Spleen (tissue), 11 donors: ENCODE results near the gene DCST1. TPM values are rescaled to one million over a fixed set of nuclear protein-coding genes. Genes with fewer than 3 reads are reported as not detected.

ENCODE experiments used
- DNase-seq: peaks from one replicate; pipeline ENCODE4 v3.0.0-alpha.2; 2020
- H3K27ac ChIP-seq, 8 donors: fragments of 200-600 bp; sonication (generic) in 7 of 8; 1 replicate in 4 of 8; 2 replicates in 4 of 8; pipeline versions ENCODE4 v1.5.0 to v1.8.0; 2016 to 2021; ENCODE audit warnings: inconsistent platforms in 4 of 8, mild to moderate bottlenecking in 4 of 8, moderate library complexity in 1 of 8
- H3K27me3 ChIP-seq, 7 donors: fragments of 200-600 bp; sonication (generic) in 6 of 7; replicated peaks in 1 of 7; 1 replicate in 4 of 7; 2 replicates in 3 of 7; pipeline versions ENCODE4 v1.5.0 to v1.8.0; 2016 to 2021; ENCODE audit warnings: inconsistent platforms in 3 of 7, mild to moderate bottlenecking in 1 of 7
- H3K36me3 ChIP-seq, 6 donors: fragments of 200-600 bp; sonication (generic) in 5 of 6; 1 replicate in 4 of 6; 2 replicates in 2 of 6; pipeline versions ENCODE4 v1.5.0 to v1.8.0; 2016 to 2021; ENCODE audit warnings: inconsistent platforms in 2 of 6
- H3K4me1 ChIP-seq, 6 donors: fragments of 200-600 bp; sonication (generic) in 5 of 6; 1 replicate in 3 of 6; 2 replicates in 3 of 6; pipeline versions ENCODE4 v1.5.0 to v1.8.0; 2016 to 2021; ENCODE audit warnings: inconsistent platforms in 3 of 6
- H3K4me3 ChIP-seq, 8 donors: fragments of 200-600 bp; sonication (generic) in 7 of 8; 1 replicate in 4 of 8; 2 replicates in 4 of 8; pipeline versions ENCODE4 v1.5.0 to v1.8.0; 2016 to 2021; ENCODE audit warnings: inconsistent platforms in 4 of 8, mild to moderate bottlenecking in 4 of 8, moderate library complexity in 2 of 8
- H3K9me3 ChIP-seq, 8 donors: fragments of 200-600 bp; sonication (generic) in 7 of 8; 1 replicate in 4 of 8; 2 replicates in 4 of 8; pipeline versions ENCODE4 v1.5.0 to v1.8.0; 2016 to 2021; ENCODE audit warnings: inconsistent platforms in 4 of 8
- CTCF ChIP-seq, 11 experiments: fragments of 200-600 bp in 7 of 11; fragments of 450-650 bp in 4 of 11; sonication (generic) in 4 of 11; IDR thresholded peaks in 8 of 11; conservative IDR thresholded peaks in 3 of 11; 1 replicate in 7 of 11; 2 replicates in 4 of 11; pipeline versions ENCODE4 v1.4.0 to v1.8.0; 2016 to 2021; ENCODE audit warnings: antibody characterized with exemption in 11 of 11, inconsistent platforms in 4 of 11, mild to moderate bottlenecking in 1 of 11
- POLR2A ChIP-seq, 3 donors: fragments of 450-650 bp; IDR thresholded peaks; one replicate each; pipeline ENCODE4 v1.5.1; 2017; ENCODE audit warnings: antibody characterized with exemption in 3 of 3, mild to moderate bottlenecking in 1 of 3
- POLR2AphosphoS5 ChIP-seq, 3 donors: sonication (generic); formaldehyde crosslinking; IDR thresholded peaks; one replicate each; pipeline ENCODE4 v1.5.1; 2017; ENCODE audit warnings: antibody characterized with exemption in 3 of 3
- WGBS, 5 donors: extraction: QIAGEN DNeasy Blood & Tissue Kit in 3 of 5; methylation state at CpG; one replicate each; pipeline versions ENCODE4 v1.1.5 to v1.1.7; 2013 to 2018; 5-methylcytosine and 5-hydroxymethylcytosine counted together
- intact Hi-C: fragments of 100-400 bp; cut with DNase I; formaldehyde crosslinking; loops from one replicate; pipeline ENCODE4 v1.15.0; 2023; ENCODE audit warnings: low total_unique reads
- polyA plus RNA-seq, 3 donors: library from polyadenylated mRNA; stranded (reverse); fragments of 200-250 nt; gene quantifications; one replicate each; pipeline ENCODE4 v1.2.1, GENCODE V29; 2013
- total RNA-seq, 7 donors: library from RNA; depleted of rRNA in 3 of 7; stranded (reverse); fragments of >200 nt in 3 of 7; fragmentation: NEBNext Ultra II Directional in 4 of 7; extraction: Animal tissue kit (Norgen Biotek cat#: 25700) in 4 of 7; gene quantifications; one replicate each; pipeline versions ENCODE4 v1.1.0 to v1.2.1, GENCODE V29; 2016 to 2021
- donor health status: healthy with polysubstance abuse.
- donor health status: DM: no; HTN: no; CAD: no; lungs with moderate emphysema.
- donor health status: DM: no; HTN: no; CAD: no.
- donor health status: Bipolar disorder and iron deficiency.
- donor health status: healthy.
- donor health status: DM: no; HTN: no; CAD: no.
- donor health status: DM: yes; HTN: yes; CAD: no.

The DCST1 gene
- total and polyA plus RNA-seq, 10 donors: not detected

- WGBS, 5 donors: 23 to 35% (median 28%) methylated on average over 12 of the region's 12 CpGs
These were observed 19.1 kb downstream of the DCST1 start for GRCh38 chr1:155052439-155053395.

GRCh38 chr1:155053531-155054105 is 20.0 kb downstream of the DCST1 start:
- H3K4me1 ChIP-seq: peaks cover 11 to 51% (median 43%) of the 10 kb centered on the region in 6 donors
- intact Hi-C loops: no loop called here
- H3K4me3 ChIP-seq: peak overlapping the region in 1 of 8 donors; percentile 94
- no peak for TF ChIP-seq CTCF (IDR thresholded peaks at IDR 0.05 in 8 of 11, conservative IDR thresholded peaks at IDR 0.05 in 3 of 11)
- TF ChIP-seq POLR2A (IDR thresholded peaks at IDR 0.05): no peak
- TF ChIP-seq POLR2AphosphoS5 (IDR thresholded peaks at IDR 0.05): no peak
- H3K27me3 ChIP-seq: no peaks in the 10 kb centered on the region
- H3K36me3 ChIP-seq: peaks cover 0 to 54% (median 43%) of the 10 kb centered on the region in 6 donors
- no peak for DNase-seq
- no peaks in the 10 kb centered on the region for H3K9me3 ChIP-seq
- 84 to 94% (median 87%) methylated on average over 7 of the region's 7 CpGs for WGBS, 5 donors
- peak overlapping the region; percentile 29 to 95 (median 90) for H3K27ac ChIP-seq

More at GRCh38 chr1:155052439-155053395, 19.1 kb downstream of the DCST1 start:
- TF ChIP-seq POLR2A (IDR thresholded peaks at IDR 0.05): no peak
- peak in 2 of 3 donors; percentile 45 to 50 for TF ChIP-seq POLR2AphosphoS5 (IDR thresholded peaks at IDR 0.05)
- no peak for TF ChIP-seq CTCF (IDR thresholded peaks at IDR 0.05 in 8 of 11, conservative IDR thresholded peaks at IDR 0.05 in 3 of 11)
- intact Hi-C loops: no loop called here
- Histone ChIP-seq H3K9me3 (no peaks in the 10 kb centered on the region), H3K4me1 (peaks cover 11 to 51% (median 43%) of the 10 kb centered on the region in 6 donors), H3K27ac (peak overlapping the region in 7 of 8 donors; percentile 62 to 95 (median 90)), H3K27me3 (no peaks in the 10 kb centered on the region), H3K4me3 (peak overlapping the region; percentile 56 to 94 (median 72)), H3K36me3 (peaks cover 0 to 45% (median 34%) of the 10 kb centered on the region in 6 donors)
- no peak for DNase-seq

- Histone ChIP-seq H3K9me3 (no peaks in the 10 kb centered on the region), H3K4me1 (peaks cover 12 to 44% (median 33%) of the 10 kb centered on the region in 6 donors), H3K27ac (no peak overlapping the region), H3K4me3 (no peak overlapping the region), H3K27me3 (no peaks in the 10 kb centered on the region), H3K36me3 (peaks cover 0 to 89% (median 57%) of the 10 kb centered on the region in 6 donors)
- 92 to 100% (median 97%) methylated on average over 6 to 8 of the region's 8 CpGs for WGBS, 5 donors
- DNase-seq: no peak
- intact Hi-C loops: no loop called here
- TF ChIP-seq POLR2AphosphoS5 (IDR thresholded peaks at IDR 0.05) (no peak), CTCF (IDR thresholded peaks at IDR 0.05 in 8 of 11, conservative IDR thresholded peaks at IDR 0.05 in 3 of 11) (no peak), POLR2A (IDR thresholded peaks at IDR 0.05) (no peak)
These were observed 23.5 kb downstream of the DCST1 start for GRCh38 chr1:155057104-155057503.
